Measurements from ENCODE around the gene ATAT1. TPM values are rescaled to one million over a fixed set of nuclear protein-coding genes. Genes with fewer than 3 reads are reported as not detected.

Gene ATAT1
- total and polyA plus RNA-seq, 9 of the 15 experiments (the other 6 are each of a cell fraction or from before 2014, with no cell fraction given): 0.65 to 5.8 (median 1.6) TPM

DNA sequence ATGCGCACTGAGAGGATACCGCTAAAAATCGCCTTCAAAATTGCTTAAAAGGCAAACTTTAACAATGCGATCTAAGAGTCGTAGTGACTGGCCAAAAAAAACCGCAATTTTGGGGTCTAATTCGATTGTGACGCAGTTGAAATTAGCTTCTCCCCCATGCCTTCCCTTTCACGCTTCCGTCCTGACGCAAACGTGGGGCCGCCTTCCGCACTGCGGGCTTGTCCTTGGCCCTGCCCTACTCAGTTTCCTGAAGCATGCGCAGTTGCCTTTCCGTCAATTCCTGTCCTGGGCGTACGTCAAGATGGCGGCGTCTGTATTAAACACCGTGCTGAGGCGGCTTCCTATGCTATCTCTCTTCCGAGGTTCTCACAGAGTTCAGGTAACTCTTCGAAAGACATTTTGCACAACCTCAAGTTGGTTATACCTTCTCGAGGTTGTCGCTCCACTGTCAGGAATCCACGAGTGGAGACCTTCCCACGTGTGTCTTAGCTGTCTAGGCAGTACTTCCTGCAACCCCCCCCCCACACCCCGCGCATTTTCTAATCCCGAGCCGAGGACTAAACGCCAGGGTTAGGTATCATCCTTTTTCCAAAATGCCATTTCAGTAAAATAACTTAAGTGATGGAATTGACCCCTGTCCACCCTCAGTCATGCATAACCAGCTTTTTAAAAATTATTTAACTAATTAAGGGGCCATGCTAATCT, 9.0 kb upstream of the ATAT1 start, which contains the start of gene MRPS18B (continued):
- TF ChIP-seq, protein P1, sequence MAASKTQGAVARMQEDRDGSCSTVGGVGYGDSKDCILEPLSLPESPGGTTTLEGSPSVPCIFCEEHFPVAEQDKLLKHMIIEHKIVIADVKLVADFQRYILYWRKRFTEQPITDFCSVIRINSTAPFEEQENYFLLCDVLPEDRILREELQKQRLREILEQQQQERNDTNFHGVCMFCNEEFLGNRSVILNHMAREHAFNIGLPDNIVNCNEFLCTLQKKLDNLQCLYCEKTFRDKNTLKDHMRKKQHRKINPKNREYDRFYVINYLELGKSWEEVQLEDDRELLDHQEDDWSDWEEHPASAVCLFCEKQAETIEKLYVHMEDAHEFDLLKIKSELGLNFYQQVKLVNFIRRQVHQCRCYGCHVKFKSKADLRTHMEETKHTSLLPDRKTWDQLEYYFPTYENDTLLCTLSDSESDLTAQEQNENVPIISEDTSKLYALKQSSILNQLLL (CRISPR knock-in tag; IDR thresholded peaks at IDR 0.05; ENCODE audit: borderline replicate concordance): no peak
- 0 out of 2 replicates have a peak, but pooled peaks have one; percentile 13 for TF ChIP-seq DMBX1 (CRISPR knock-in tag; IDR thresholded peaks at IDR 0.05; ENCODE audit: borderline replicate concordance)
- peak; percentile 94 for TF ChIP-seq BRD9 (IDR thresholded peaks at IDR 0.05; ENCODE audit: low read depth, partially characterized antibody)
- no peak for TF ChIP-seq SNRNP70 (optimal IDR thresholded peaks at IDR 0.05; ENCODE audit: low read depth, low read length)
- peak; percentile 99 for TF ChIP-seq SAP30 (IDR thresholded peaks at IDR 0.05; ENCODE audit: borderline replicate concordance, insufficient read depth, low read depth, low read length, poor library complexity, severe bottlenecking)
- TF ChIP-seq KDM2B (CRISPR knock-in tag; IDR thresholded peaks at IDR 0.05): peak; percentile 19; the same call in 1 of the 2 replicates
- no peak for TF ChIP-seq CHCHD3 (CRISPR knock-in tag; IDR thresholded peaks at IDR 0.05)
- peak; percentile 89 for TF ChIP-seq RB1 (IDR thresholded peaks at IDR 0.05; ENCODE audit: low read depth)
- no peak for TF ChIP-seq XRCC4 (IDR thresholded peaks at IDR 0.05; ENCODE audit: extremely low read depth, insufficient read depth, insufficient read length)
- TF ChIP-seq PHB (CRISPR knock-in tag; IDR thresholded peaks at IDR 0.05): no peak
- TF ChIP-seq ZNF140 (CRISPR knock-in tag; IDR thresholded peaks at IDR 0.05): no peak
- TF ChIP-seq FOXK2 (conservative IDR thresholded peaks at IDR 0.05 in 1 of 2, IDR thresholded peaks at IDR 0.05 in 1 of 2; ENCODE audit: low read depth in 2 of 2): peak; percentile 77 to 86
- TF ChIP-seq ARID1B (IDR thresholded peaks at IDR 0.05): no peak; the same call in 1 of the 2 replicates
- TF ChIP-seq ZNF445 (CRISPR knock-in tag; IDR thresholded peaks at IDR 0.05; ENCODE audit: low read depth): no peak
- TF ChIP-seq TRIM24 (IDR thresholded peaks at IDR 0.05): peak in 1 of 2 experiments; percentile 45; a peak in 1 of 4 replicates
- no peak; the same call in 1 of the 2 replicates for TF ChIP-seq STAT5A (IDR thresholded peaks at IDR 0.05; ENCODE audit: borderline replicate concordance, low read length)
- TF ChIP-seq KLF13 (tag; IDR thresholded peaks at IDR 0.05; ENCODE audit: borderline replicate concordance, low read depth): peak; percentile 36; the same call in 1 of the 2 replicates
- TF ChIP-seq THRAP3 (IDR thresholded peaks at IDR 0.05; ENCODE audit: borderline replicate concordance): peak; percentile 21; the same call in 1 of the 2 replicates
- TF ChIP-seq, protein P2, sequence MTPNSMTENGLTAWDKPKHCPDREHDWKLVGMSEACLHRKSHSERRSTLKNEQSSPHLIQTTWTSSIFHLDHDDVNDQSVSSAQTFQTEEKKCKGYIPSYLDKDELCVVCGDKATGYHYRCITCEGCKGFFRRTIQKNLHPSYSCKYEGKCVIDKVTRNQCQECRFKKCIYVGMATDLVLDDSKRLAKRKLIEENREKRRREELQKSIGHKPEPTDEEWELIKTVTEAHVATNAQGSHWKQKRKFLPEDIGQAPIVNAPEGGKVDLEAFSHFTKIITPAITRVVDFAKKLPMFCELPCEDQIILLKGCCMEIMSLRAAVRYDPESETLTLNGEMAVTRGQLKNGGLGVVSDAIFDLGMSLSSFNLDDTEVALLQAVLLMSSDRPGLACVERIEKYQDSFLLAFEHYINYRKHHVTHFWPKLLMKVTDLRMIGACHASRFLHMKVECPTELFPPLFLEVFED (CRISPR knock-in tag; conservative IDR thresholded peaks at IDR 0.05): no peak
- no peak for TF ChIP-seq ZNF165 (CRISPR knock-in tag; IDR thresholded peaks at IDR 0.05; ENCODE audit: borderline replicate concordance)
- TF ChIP-seq NR2C1 (IDR thresholded peaks at IDR 0.05): no peak
- peak; percentile 80 for TF ChIP-seq NR2C1 (tag; IDR thresholded peaks at IDR 0.05)
- TF ChIP-seq, protein P3, sequence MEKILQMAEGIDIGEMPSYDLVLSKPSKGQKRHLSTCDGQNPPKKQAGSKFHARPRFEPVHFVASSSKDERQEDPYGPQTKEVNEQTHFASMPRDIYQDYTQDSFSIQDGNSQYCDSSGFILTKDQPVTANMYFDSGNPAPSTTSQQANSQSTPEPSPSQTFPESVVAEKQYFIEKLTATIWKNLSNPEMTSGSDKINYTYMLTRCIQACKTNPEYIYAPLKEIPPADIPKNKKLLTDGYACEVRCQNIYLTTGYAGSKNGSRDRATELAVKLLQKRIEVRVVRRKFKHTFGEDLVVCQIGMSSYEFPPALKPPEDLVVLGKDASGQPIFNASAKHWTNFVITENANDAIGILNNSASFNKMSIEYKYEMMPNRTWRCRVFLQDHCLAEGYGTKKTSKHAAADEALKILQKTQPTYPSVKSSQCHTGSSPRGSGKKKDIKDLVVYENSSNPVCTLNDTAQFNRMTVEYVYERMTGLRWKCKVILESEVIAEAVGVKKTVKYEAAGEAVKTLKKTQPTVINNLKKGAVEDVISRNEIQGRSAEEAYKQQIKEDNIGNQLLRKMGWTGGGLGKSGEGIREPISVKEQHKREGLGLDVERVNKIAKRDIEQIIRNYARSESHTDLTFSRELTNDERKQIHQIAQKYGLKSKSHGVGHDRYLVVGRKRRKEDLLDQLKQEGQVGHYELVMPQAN (IDR thresholded peaks at IDR 0.05; ENCODE audit: borderline replicate concordance): peak; percentile 100

Measured in K562 (cell line).